AG04450 (cell line): ENCODE results near the gene RADX. TPM values are rescaled to one million over a fixed set of nuclear protein-coding genes. Genes with fewer than 3 reads are reported as not detected.

Source experiments
- CTCF ChIA-PET: fragments of 300-600, 350-600 bp; formaldehyde crosslinking; extraction: SDS; loops from one replicate; lab custom pipeline; 2022; ENCODE audit warnings: antibody characterized with exemption, inconsistent platforms; lab: Charles Lee
- POLR2A ChIA-PET: fragments of 350-600 bp; formaldehyde crosslinking; extraction: SDS; loops from one replicate; lab custom pipeline; 2021; ENCODE audit warnings: antibody characterized with exemption, inconsistent platforms; lab: Yijun Ruan, JAX
- DNase-seq: peaks from one replicate; pipeline ENCODE4 v3.0.0-alpha.2; 2011; ENCODE audit warnings: low read depth, low spot score
- H3K27ac ChIP-seq: one replicate; pipeline ENCODE4 v1.5.1; 2012; ENCODE audit warnings: low read depth, low read length, control low read depth
- H3K27me3 ChIP-seq: one replicate; pipeline ENCODE4 v1.6.0; 2012; ENCODE audit warnings: low read length; ENCODE audit not compliant: control insufficient read depth, insufficient read depth
- H3K4me3 ChIP-seq: 2 replicates; pipeline ENCODE4 v1.5.1; 2011; ENCODE audit warnings: mild to moderate bottlenecking, low read depth, low read length, control low read depth
- H3K9me3 ChIP-seq: 2 replicates; pipeline ENCODE4 v1.5.1; 2012; ENCODE audit warnings: low read length; ENCODE audit not compliant: control insufficient read depth, insufficient read depth
- polyA plus RNA-seq: library from polyadenylated mRNA; depleted of rRNA; stranded (reverse); fragments of >200 nt; gene quantifications from 2 replicates; pipeline ENCODE4 v1.2.3, GENCODE V29; 2011
- TF ChIP-seq, protein P1 (sequence below): IDR thresholded peaks from 2 replicates; pipeline ENCODE4 v1.5.1; 2011; ENCODE audit warnings: low read depth, low read length, control low read depth, inconsistent platforms

The RADX gene
- polyA plus RNA-seq, 1 experiment = 1.8 TPM

GRCh38 chrX:106672527-106672926, 60.7 kb downstream of the RADX start:
- Histone ChIP-seq H3K27ac (no peak overlapping the region), H3K4me3 (no peak overlapping the region), H3K27me3 (no peaks in the 10 kb centered on the region), H3K9me3 (no peaks in the 10 kb centered on the region)
- POLR2A ChIA-PET = no interaction called here
- CTCF ChIA-PET = no interaction called here
- DNase-seq = no peak
- TF ChIP-seq, protein P1, sequence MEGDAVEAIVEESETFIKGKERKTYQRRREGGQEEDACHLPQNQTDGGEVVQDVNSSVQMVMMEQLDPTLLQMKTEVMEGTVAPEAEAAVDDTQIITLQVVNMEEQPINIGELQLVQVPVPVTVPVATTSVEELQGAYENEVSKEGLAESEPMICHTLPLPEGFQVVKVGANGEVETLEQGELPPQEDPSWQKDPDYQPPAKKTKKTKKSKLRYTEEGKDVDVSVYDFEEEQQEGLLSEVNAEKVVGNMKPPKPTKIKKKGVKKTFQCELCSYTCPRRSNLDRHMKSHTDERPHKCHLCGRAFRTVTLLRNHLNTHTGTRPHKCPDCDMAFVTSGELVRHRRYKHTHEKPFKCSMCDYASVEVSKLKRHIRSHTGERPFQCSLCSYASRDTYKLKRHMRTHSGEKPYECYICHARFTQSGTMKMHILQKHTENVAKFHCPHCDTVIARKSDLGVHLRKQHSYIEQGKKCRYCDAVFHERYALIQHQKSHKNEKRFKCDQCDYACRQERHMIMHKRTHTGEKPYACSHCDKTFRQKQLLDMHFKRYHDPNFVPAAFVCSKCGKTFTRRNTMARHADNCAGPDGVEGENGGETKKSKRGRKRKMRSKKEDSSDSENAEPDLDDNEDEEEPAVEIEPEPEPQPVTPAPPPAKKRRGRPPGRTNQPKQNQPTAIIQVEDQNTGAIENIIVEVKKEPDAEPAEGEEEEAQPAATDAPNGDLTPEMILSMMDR = no peak

GRCh38 chrX:106680716-106681115, 68.9 kb downstream of the RADX start:
- no peak for DNase-seq
- TF ChIP-seq, protein P1 = no peak
- ChIA-PET CTCF (no interaction called here), POLR2A (no interaction called here)
- Histone ChIP-seq H3K27ac (no peak overlapping the region), H3K9me3 (no peaks in the 10 kb centered on the region), H3K27me3 (no peaks in the 10 kb centered on the region), H3K4me3 (no peak overlapping the region)

GRCh38 chrX:106684207-106684606, 72.4 kb downstream of the RADX start:
- TF ChIP-seq, protein P1 = no peak
- no peak overlapping the region for H3K4me3 ChIP-seq
- ChIA-PET CTCF (no interaction called here), POLR2A (no interaction called here)
- no peaks in the 10 kb centered on the region for H3K27me3 ChIP-seq
- H3K9me3 ChIP-seq = no peaks in the 10 kb centered on the region
- DNase-seq = no peak
- H3K27ac ChIP-seq = no peak overlapping the region

GRCh38 chrX:106692425-106693065, 80.8 kb downstream of the RADX start:
- no peak for DNase-seq
- ChIA-PET POLR2A (no interaction called here), CTCF (no interaction called here)
- no peak overlapping the region for H3K4me3 ChIP-seq
- no peak overlapping the region for H3K27ac ChIP-seq
- TF ChIP-seq, protein P1 = no peak
- H3K27me3 ChIP-seq = no peaks in the 10 kb centered on the region
- no peaks in the 10 kb centered on the region for H3K9me3 ChIP-seq

DNA sequence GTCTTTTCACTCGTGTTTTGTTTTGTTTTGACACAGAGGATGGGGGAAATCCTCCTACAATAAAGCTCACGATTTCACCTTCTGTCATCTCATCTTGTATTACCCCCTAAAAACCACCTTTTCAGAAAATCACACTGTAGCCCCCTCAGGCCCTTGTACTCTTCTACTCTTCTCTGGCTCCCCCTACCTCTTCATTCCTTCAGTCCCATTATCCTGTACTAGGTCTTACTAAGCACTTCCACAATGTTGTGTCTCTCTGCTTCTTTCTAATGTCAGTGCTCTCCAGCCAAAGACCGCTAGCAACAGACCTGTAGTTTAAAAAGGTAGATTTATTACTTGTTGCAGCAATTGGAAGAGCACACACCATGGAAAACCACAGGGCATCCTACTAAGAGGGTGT, 84.7 kb downstream of the RADX start:
- TF ChIP-seq, protein P1 = no peak
- ChIA-PET POLR2A (interaction anchor here (0.7 kb wide), 1 partner anchor 43 kb away, joined by 4 read pairs; no protein-coding TSS in a partner anchor), CTCF (interaction anchor here (1.5 kb wide), 1 partner anchor 10 kb away, joined by 3 read pairs; no protein-coding TSS in a partner anchor)
- DNase-seq = no peak
- Histone ChIP-seq H3K4me3 (no peak overlapping the region), H3K27ac (no peak overlapping the region), H3K27me3 (no peaks in the 10 kb centered on the region), H3K9me3 (no peaks in the 10 kb centered on the region)
